ENCODE measurements around the gene DNAH2.

The DNAH2 gene

GRCh38 chr17:7716901-7717755, at the start of gene DNAH2:
Gene DNAH2, plus strand, starts transcription at chr17:7717744. Its CDS starts 1,991 bp downstream, at chr17:7719735.
- peak; percentile 70 for DNase-seq

DNA sequence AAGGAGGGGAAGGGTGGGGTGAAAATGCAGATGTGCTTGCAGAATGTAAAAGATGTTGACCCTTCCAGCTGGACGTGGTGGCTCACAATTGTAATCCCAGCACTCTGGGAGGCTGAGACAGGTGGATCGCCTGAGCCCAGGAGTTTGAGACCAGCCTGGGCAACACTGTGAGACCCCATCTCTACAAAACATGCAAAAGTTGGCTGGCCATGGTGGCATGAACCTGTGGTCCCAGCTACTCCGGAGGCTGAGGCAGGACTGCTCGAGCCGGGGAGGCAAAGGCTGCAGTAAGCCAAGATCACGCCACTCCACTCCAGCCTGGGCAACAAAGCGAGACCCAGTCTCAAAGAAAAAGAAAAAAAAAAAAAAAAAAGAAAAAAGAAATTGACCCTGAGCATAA, 49.1 kb upstream of the DNAH2 start:
- DNase-seq: no peak

- DNase-seq: peak; percentile 63
Measured at GRCh38 chr17:7673239-7673638, 44.3 kb upstream of the DNAH2 start.

DNA sequence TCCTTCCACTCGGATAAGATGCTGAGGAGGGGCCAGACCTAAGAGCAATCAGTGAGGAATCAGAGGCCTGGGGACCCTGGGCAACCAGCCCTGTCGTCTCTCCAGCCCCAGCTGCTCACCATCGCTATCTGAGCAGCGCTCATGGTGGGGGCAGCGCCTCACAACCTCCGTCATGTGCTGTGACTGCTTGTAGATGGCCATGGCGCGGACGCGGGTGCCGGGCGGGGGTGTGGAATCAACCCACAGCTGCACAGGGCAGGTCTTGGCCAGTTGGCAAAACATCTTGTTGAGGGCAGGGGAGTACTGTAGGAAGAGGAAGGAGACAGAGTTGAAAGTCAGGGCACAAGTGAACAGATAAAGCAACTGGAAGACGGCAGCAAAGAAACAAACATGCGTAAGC, 42.6 kb upstream of the DNAH2 start:
- no peak for DNase-seq

GRCh38 chr17:7676533-7676932, 41.0 kb upstream of the DNAH2 start:
- no peak for DNase-seq

GRCh38 chr17:7677388-7678067, 40.0 kb upstream of the DNAH2 start:
- DNase-seq: no peak

DNA sequence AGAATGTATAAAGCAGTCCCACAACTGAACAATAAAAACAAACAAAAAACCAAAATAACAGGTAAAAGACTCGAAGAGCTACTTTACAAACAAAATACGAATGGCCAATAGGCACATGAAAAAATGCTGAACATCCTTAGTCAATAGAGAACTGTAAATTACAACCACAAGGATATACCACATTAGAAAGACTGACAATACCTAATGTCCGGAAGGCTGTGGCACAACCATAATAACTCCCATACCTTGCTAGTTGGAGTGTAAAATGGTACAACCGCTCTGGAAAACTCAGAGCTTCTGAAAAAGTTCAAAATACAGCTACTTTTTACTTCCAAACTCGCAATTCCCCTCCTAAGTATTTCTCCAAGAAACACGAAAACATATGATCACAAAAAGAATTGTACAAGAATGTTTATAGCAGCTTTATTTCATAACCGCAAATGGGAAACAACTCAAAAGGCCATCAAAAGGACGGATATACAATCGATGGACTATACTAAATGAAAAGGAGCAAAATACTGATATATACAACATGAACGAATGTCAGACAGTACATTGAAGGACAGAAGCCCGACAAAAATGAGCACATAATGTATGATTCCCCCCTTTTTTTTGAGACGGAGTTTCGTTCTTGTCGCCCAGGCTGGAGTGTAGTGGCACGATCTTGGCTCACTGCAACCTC, 32.6 kb upstream of the DNAH2 start:
- DNase-seq: no peak

DNA sequence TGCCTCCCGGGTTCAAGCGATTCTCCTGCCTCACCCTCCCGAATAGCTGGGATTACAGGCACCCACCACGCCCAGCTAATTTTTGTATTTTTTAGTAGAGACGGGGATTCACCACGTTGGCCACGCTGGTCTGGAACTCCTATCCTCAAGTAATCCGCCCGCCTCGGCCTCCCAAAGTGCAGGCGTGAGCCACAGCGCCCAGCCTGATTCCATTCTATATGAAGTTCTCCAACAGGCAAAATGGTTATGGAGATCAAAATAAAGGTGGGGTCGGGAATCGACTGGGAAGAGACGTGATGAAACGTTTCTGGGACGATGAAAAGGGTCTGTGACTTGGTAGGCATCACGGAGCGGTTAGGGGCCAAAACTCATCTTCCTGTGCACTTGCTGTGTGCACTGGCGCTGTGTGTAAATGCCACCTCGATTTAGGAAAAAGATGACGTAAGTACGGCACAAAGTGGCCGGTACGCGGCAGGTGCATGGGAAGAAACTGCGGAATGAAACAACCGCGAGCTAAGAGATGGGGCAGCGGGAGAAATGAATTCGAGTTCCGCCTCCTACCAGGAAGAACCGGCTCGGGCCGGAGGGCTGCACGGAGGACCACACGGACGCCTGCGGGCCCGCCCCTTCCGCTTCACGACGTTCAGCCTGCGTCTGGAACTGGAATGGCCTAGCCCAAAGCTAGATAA, 31.9 kb upstream of the DNAH2 start:
- peak; percentile 95 for DNase-seq

DNA sequence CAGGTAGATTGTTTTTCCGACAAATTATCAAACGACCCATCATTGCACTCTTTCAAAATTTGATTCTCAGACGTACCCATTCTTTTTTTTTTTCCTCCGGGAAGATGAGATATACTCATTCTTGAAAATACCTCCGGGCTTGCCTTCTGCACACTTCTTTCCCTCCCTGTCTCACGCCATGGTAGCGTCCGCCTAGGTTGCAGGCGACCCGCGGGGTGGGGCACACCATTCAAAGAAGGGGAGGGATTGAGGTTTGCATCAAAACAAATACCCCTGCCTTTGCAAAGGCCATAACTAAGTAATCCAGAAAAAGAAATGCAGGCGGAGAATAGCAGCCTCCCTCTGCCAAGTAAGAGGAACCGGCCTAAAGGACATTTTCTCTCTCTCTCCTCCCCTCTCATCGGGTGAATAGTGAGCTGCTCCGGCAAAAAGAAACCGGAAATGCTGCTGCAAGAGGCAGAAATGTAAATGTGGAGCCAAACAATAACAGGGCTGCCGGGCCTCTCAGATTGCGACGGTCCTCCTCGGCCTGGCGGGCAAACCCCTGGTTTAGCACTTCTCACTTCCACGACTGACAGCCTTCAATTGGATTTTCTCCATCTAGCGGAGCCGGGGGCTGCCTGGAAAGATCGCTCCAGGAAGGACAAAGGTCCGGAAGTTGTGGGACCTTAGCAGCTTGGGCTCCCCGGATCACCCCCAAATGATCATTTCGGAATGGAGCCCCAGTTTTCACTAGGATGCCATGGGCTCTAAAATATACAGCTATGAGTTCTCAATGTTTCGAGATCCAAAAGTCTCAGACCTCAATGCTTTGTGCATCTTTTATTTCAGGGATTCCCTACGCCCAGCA, 31.1 kb upstream of the DNAH2 start:
- DNase-seq: peak; percentile 92

GRCh38 chr17:7687072-7687907, 30.3 kb upstream of the DNAH2 start, which contains the start of gene TP53:
Gene TP53, minus strand, starts transcription at chr17:7687490. Its CDS starts 10,896 bp downstream, at chr17:7676594.
- peak; percentile 98 for DNase-seq

- peak; percentile 99 for DNase-seq
Measured at GRCh38 chr17:7687908-7688807, 29.4 kb upstream of the DNAH2 start, which contains the start of gene WRAP53. Gene WRAP53, plus strand, starts transcription at chr17:7688477. Its CDS starts 172 bp downstream, at chr17:7688649.

DNA sequence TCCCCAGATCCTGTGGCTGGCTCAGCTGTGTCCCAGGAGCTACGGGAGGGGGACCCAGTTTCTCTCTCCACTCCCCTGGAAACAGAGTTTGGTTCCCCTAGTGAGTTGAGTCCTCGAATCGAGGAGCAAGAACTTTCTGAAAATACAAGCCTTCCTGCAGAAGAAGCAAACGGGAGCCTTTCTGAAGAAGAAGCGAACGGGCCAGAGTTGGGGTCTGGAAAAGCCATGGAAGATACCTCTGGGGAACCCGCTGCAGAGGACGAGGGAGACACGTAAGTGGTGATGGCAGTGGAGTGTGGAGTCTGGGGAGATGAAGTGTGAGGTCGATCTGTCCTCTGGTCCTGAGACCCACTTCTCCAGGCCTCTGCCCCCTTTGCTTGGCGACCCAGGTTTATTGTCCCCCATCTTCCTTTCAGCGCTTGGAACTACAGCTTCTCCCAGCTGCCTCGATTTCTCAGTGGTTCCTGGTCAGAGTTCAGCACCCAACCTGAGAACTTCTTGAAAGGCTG, 28.7 kb upstream of the DNAH2 start:
- no peak for DNase-seq

- DNase-seq: no peak
Measured at GRCh38 chr17:7695586-7695985, 22.0 kb upstream of the DNAH2 start.

DNA sequence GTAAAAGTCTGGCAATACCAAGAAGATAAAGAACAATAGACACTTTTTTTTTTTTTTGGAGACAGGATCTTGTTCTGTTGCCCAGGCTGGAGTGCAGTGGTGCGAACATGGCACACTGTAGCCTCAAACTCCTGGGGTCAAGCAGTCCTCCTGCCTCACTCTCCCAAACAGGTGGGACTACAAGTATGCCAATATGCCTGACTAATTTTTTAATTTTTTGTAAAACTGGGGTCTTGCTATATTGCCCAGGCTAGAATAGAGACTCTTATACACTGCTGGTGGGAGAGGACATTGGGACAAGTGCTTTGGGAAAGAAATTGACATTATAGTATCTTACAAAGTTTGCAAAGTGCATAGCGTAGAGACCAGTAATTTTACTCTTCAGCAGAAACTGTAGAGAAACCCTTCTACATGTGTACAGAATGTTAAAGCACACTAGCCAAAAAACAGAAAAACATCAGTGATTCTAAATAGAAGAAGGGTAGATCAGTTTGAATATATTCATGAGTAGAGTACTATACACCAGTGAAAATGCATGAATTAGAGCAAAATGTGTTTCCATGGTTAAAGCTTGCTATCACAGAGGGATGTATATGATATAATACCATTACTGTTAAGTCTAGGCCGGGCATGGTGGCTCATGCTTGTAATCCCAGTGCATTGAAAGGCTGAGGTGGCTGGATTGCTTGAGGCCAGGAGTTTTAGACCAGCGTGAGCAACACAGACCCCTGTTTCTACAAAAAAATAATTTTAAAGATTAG, 19.5 kb upstream of the DNAH2 start:
- no peak for DNase-seq

DNA sequence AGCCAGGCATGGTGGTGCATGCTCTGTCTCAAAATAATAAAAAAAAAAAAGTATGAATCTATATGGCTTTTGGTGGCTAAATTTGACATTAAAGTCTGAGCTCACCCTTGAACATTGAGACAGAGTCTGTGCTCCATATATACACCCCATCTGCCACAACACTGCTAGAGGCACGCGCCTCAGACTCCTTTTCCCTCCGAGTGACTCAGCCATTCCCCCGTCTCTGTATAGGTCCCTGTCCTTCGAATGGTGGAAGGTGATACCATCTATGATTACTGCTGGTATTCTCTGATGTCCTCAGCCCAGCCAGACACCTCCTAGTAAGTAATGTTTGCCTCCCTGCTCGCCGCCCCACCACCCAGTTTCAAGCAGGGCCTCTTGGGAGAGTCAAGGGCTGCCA, 17.0 kb upstream of the DNAH2 start:
- no peak for DNase-seq

DNA sequence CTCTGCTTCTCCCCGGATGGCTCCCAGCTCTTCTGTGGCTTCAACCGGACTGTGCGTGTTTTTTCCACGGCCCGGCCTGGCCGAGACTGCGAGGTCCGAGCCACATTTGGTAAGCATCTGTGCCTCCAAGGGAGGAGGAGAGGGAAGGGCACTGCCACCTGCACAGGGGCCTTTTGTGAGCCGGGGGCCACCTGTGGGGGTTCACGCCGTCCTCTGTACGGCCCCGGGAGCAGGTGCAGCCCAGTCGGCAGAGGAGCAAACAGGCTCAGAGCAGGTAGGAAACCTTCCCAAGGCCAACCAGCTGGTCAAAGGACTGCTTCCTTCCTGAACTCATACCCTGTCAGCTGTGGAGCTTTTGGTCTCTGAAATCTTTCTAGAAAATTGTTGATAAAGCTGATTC, 15.9 kb upstream of the DNAH2 start:
- DNase-seq: no peak

- no peak for DNase-seq
Measured at GRCh38 chr17:7702776-7703175, 14.8 kb upstream of the DNAH2 start.

GRCh38 chr17:7703584-7704479, 13.7 kb upstream of the DNAH2 start:
- DNase-seq: peak; percentile 63
